PFSK-1 (cell line): ENCODE data around the gene SCNM1. TPM values are rescaled to one million over a fixed set of nuclear protein-coding genes. Genes with fewer than 3 reads are reported as not detected.

ENCODE experiments used
- FOXP2 ChIP-seq: optimal IDR thresholded peaks from 2 replicates; pipeline ENCODE3; 2011; ENCODE audit warnings: borderline replicate concordance, control low read depth, inconsistent platforms; ENCODE audit not compliant: insufficient read depth; ENCODE audit errors: extremely low read length, extremely low read depth
- POLR2AphosphoS5 ChIP-seq: IDR thresholded peaks from 2 replicates; pipeline ENCODE4 v1.6.1; 2012; ENCODE audit warnings: low read depth, mild to moderate bottlenecking, control low read depth, low read length, moderate library complexity
- REST ChIP-seq, 2 experiments: IDR thresholded peaks; 2 replicates each; pipeline versions ENCODE4 v1.6.1 to v1.8.0; 2011 to 2012; ENCODE audit warnings: low read depth in 2 of 2, low read length in 2 of 2, control low read depth in 1 of 2, inconsistent platforms in 1 of 2, mild to moderate bottlenecking in 1 of 2, moderate library complexity in 1 of 2; ENCODE audit not compliant: insufficient read depth in 1 of 2
- SIN3A ChIP-seq: IDR thresholded peaks from 2 replicates; pipeline ENCODE4 v1.6.1; 2012; ENCODE audit warnings: mild to moderate bottlenecking, low read length, moderate library complexity, borderline replicate concordance; ENCODE audit not compliant: insufficient read depth
- TAF1 ChIP-seq: IDR thresholded peaks from 2 replicates; pipeline ENCODE4 v1.6.1; 2012; ENCODE audit warnings: low read length, control low read depth, borderline replicate concordance; ENCODE audit not compliant: insufficient read depth
- polyA plus RNA-seq: library from polyadenylated mRNA; unstranded; fragments of >200 nt; gene quantifications from one replicate; pipeline ENCODE4 v1.2.1, GENCODE V29; 2012; ENCODE audit warnings: low read depth, missing spikeins; ENCODE audit not compliant: insufficient read length

The SCNM1 gene
- polyA plus RNA-seq = 90.0 TPM

- TF ChIP-seq REST (IDR thresholded peaks at IDR 0.05; ENCODE audit: insufficient read depth in 1 of 2, low read depth in 2 of 2, low read length in 2 of 2) = peak; percentile 65 to 81; a peak in 3 of 4 replicates
- TF ChIP-seq SIN3A = peak; percentile 84; the same call in 1 of the 2 replicates
- peak; percentile 79; the same call in 1 of the 2 replicates for TF ChIP-seq TAF1
- peak; percentile 91 for TF ChIP-seq POLR2AphosphoS5
- TF ChIP-seq FOXP2 = peak; percentile 83
Observed at GRCh38 chr1:151165738-151166504, at the start of gene SCNM1, which contains the start of gene LYSMD1. Gene SCNM1, plus strand, starts transcription at chr1:151166144. Its CDS starts 9 bp downstream, at chr1:151166153. Gene LYSMD1, minus strand, starts transcription at chr1:151165902. Its CDS starts 644 bp downstream, at chr1:151165258.

- no peak for TF ChIP-seq REST (IDR thresholded peaks at IDR 0.05; ENCODE audit: insufficient read depth in 1 of 2, low read depth in 2 of 2, low read length in 2 of 2)
- TF ChIP-seq FOXP2 = no peak
- TF ChIP-seq SIN3A = no peak
- TF ChIP-seq TAF1 = no peak
- TF ChIP-seq POLR2AphosphoS5 = no peak
Observed at GRCh38 chr1:151124763-151125403, 41.1 kb upstream of the SCNM1 start.

- TF ChIP-seq SIN3A (no peak), FOXP2 (no peak), POLR2AphosphoS5 (no peak), REST (IDR thresholded peaks at IDR 0.05; ENCODE audit: insufficient read depth in 1 of 2, low read depth in 2 of 2, low read length in 2 of 2) (no peak), TAF1 (no peak)
Observed at GRCh38 chr1:151128800-151129199, 37.1 kb upstream of the SCNM1 start.

- TF ChIP-seq POLR2AphosphoS5 (no peak), SIN3A (no peak), REST (IDR thresholded peaks at IDR 0.05; ENCODE audit: insufficient read depth in 1 of 2, low read depth in 2 of 2, low read length in 2 of 2) (no peak), TAF1 (no peak), FOXP2 (no peak)
Observed at GRCh38 chr1:151130987-151131586, 34.9 kb upstream of the SCNM1 start.
